Measurements from ENCODE around the gene PRSS50. TPM values are rescaled to one million over a fixed set of nuclear protein-coding genes. Genes with fewer than 3 reads are reported as not detected.
A peak's percentile ranks its signal among the peaks of the same experiment; 100 is the strongest.

Gene PRSS50
- total RNA-seq, 3 donors from 2014 or later = 0.16 TPM; not detected in 2

- Histone ChIP-seq H3K4me1 (ENCODE audit: low read depth) (no peaks in the 10 kb centered on the region), H3K36me3 (ENCODE audit: low read depth) (no peaks in the 10 kb centered on the region), H3K4me3 (no peak overlapping the region), H3K9me3 (no peaks in the 10 kb centered on the region)
- no peak for TF ChIP-seq CTCF (IDR thresholded peaks at IDR 0.05)
- peak in 1 of 3 donors; percentile 27 for DNase-seq
- no peak for ATAC-seq
- intact Hi-C loops (cut with DNase I, micrococcal nuclease) = no loop called here
These were observed 48.3 kb downstream of the PRSS50 start for GRCh38 chr3:46669191-46669999.

GRCh38 chr3:46668591-46668990 lies 49.1 kb downstream of the PRSS50 start:
- ATAC-seq (no peak), DNase-seq (no peak)
- Histone ChIP-seq H3K4me1 (ENCODE audit: low read depth) (no peaks in the 10 kb centered on the region), H3K36me3 (ENCODE audit: low read depth) (no peaks in the 10 kb centered on the region), H3K4me3 (no peak overlapping the region), H3K9me3 (no peaks in the 10 kb centered on the region)
- TF ChIP-seq CTCF (IDR thresholded peaks at IDR 0.05) = no peak
- intact Hi-C loops (cut with DNase I, micrococcal nuclease) = no loop called here

- Histone ChIP-seq H3K4me3 (no peak overlapping the region), H3K4me1 (ENCODE audit: low read depth) (no peaks in the 10 kb centered on the region), H3K36me3 (ENCODE audit: low read depth) (no peaks in the 10 kb centered on the region), H3K9me3 (no peaks in the 10 kb centered on the region)
- intact Hi-C loops (cut with DNase I, micrococcal nuclease) = no loop called here
- no peak for TF ChIP-seq CTCF (IDR thresholded peaks at IDR 0.05)
- no peak for ATAC-seq
- no peak for DNase-seq
These were observed 49.6 kb downstream of the PRSS50 start for GRCh38 chr3:46668116-46668515.

- intact Hi-C loops (cut with DNase I, micrococcal nuclease) = no loop called here
- DNase-seq = no peak
These were observed 50.0 kb downstream of the PRSS50 start for GRCh38 chr3:46667657-46668056.

GRCh38 chr3:46667061-46667621 lies 50.5 kb downstream of the PRSS50 start:
- DNase-seq = peak in 1 of 3 donors; percentile 27
- H3K4me3 ChIP-seq = no peak overlapping the region
- intact Hi-C loops (cut with DNase I, micrococcal nuclease) = no loop called here
- no peak for TF ChIP-seq CTCF (IDR thresholded peaks at IDR 0.05)
- no peaks in the 10 kb centered on the region for H3K36me3 ChIP-seq (ENCODE audit: low read depth)
- no peak for ATAC-seq
- no peaks in the 10 kb centered on the region for H3K9me3 ChIP-seq
- no peaks in the 10 kb centered on the region for H3K4me1 ChIP-seq (ENCODE audit: low read depth)

More at GRCh38 chr3:46667657-46668056, 50.0 kb downstream of the PRSS50 start:
- Histone ChIP-seq H3K4me3 (no peak overlapping the region), H3K36me3 (ENCODE audit: low read depth) (no peaks in the 10 kb centered on the region), H3K9me3 (no peaks in the 10 kb centered on the region), H3K4me1 (ENCODE audit: low read depth) (no peaks in the 10 kb centered on the region)
- no peak for ATAC-seq
- no peak for TF ChIP-seq CTCF (IDR thresholded peaks at IDR 0.05)

Data from mucosa of descending colon (tissue), 3 donors.